ENCODE data around the gene SSUH2. TPM values are rescaled to one million over a fixed set of nuclear protein-coding genes. Genes with fewer than 3 reads are reported as not detected.
A peak's percentile ranks its signal among the peaks of the same experiment; 100 is the strongest.
"Not testable (repeated sequence)": the region's sequence is repeated elsewhere in the genome, so short reads cannot be mapped to it uniquely, and the experiment has no call there.

Gene SSUH2
- total RNA-seq, 1 donor from 2014 or later = 0.57 TPM

DNA sequence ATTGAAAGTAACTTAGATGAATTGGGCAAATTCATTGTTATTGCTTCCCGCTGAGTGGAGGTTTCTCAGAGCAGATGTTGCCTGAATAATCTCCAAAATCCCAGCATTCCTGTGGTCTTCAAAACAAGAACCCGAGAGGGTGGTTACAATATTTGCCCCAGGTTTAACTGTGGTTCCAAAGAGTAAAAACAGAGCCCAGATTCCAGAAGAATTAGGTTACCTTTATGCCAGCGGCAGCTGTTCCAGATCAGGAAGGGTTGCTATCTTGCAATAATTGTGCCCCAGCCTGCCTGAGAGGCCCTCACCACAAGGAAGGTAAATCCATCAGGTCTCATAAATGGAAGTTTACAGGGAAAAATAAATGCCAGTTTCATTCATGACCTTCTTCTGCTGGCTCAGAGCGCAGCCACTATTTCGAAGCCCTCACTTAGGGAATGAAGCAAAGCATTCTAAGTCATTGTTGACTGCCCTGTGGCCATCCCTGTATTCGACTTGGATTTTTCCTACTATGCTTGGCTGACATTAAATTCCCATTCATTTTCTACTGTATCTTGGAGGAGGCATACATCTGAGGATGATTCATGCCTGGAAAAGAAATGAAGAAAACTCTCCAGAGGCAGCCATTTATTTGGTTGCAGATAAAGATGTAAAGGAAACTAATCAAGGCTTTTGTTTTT, 54.6 kb downstream of the SSUH2 start:
- Mint-ChIP-seq H3K9me3 (ENCODE audit: low read depth) (peaks cover 8% of the 10 kb centered on the region), H3K4me3 (ENCODE audit: low read depth) (no peak overlapping the region), H3K27ac (no peak overlapping the region)

DNA sequence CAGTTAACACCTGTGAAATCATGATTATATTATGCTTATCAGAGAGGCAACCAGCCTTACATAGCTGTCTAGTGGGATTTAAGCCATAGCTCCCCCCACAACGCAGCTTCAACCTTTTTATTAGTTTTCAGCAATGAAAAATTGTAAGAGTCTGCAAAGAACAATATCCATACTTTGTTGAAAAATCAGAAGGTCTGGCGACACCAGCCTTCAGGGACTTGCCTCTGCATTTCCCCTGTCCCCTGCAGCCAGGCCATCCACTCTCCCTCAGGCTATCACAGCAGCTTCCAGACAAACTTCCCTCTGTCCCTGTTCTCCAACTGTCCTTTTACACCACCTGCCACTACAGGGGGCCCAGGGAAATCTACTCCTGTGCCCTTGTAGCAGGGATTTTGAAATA, 59.9 kb downstream of the SSUH2 start:
- no peak overlapping the region for H3K27ac Mint-ChIP-seq
- no peak for DNase-seq (ENCODE audit: low spot score, unreplicated experiment)
- H3K27me3 Mint-ChIP-seq = no peaks in the 10 kb centered on the region
- H3K9me3 Mint-ChIP-seq (ENCODE audit: low read depth) = peaks cover 8% of the 10 kb centered on the region
- TF ChIP-seq, protein P1, sequence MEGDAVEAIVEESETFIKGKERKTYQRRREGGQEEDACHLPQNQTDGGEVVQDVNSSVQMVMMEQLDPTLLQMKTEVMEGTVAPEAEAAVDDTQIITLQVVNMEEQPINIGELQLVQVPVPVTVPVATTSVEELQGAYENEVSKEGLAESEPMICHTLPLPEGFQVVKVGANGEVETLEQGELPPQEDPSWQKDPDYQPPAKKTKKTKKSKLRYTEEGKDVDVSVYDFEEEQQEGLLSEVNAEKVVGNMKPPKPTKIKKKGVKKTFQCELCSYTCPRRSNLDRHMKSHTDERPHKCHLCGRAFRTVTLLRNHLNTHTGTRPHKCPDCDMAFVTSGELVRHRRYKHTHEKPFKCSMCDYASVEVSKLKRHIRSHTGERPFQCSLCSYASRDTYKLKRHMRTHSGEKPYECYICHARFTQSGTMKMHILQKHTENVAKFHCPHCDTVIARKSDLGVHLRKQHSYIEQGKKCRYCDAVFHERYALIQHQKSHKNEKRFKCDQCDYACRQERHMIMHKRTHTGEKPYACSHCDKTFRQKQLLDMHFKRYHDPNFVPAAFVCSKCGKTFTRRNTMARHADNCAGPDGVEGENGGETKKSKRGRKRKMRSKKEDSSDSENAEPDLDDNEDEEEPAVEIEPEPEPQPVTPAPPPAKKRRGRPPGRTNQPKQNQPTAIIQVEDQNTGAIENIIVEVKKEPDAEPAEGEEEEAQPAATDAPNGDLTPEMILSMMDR (IDR thresholded peaks at IDR 0.05; ENCODE audit: unreplicated experiment) = no peak
- H3K4me3 Mint-ChIP-seq (ENCODE audit: low read depth) = no peak overlapping the region
- H3K4me1 Mint-ChIP-seq (ENCODE audit: low read depth) = peaks cover 19% of the 10 kb centered on the region
- H3K36me3 Mint-ChIP-seq (ENCODE audit: insufficient read depth) = no peaks in the 10 kb centered on the region

More for the DNA sequence above, 54.6 kb downstream of the SSUH2 start:
- DNase-seq (ENCODE audit: low spot score, unreplicated experiment) = no peak
- Mint-ChIP-seq H3K27me3 (peaks cover 3% of the 10 kb centered on the region), H3K4me1 (ENCODE audit: low read depth) (peaks cover 4% of the 10 kb centered on the region), H3K36me3 (ENCODE audit: insufficient read depth) (no peaks in the 10 kb centered on the region)
- TF ChIP-seq, protein P1 (IDR thresholded peaks at IDR 0.05; ENCODE audit: unreplicated experiment) = no peak

DNA sequence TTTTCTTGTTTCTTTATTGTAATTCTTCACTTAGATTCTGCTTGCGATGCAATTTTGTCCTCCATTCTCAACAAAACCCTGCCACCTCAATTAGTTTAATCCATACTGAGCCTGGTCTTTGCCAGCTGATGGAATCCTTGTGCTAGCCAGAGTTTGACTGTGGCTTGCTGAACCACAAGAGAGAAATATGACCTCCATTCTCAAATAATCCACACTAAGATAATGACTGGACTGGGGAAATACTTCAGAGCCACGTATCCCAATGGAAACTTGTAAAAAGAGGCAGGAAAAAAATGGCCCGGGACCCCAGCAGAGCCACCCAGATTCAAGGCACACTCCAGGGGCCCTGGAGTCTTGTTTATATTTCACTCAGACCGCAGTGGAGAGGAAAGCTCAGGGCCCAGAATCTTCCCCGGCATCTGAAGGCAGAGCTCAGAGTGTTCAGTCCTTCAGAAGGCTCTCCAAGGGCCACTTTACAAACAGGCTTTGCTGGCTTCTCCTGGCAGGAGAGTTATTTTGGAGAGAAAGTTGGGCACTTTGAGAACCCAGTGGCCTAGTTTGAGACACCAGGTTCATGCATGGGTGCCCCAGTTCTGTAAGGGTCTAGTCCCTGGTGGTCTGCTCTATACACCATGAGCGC, 62.7 kb downstream of the SSUH2 start:
- peaks cover 4% of the 10 kb centered on the region for H3K9me3 Mint-ChIP-seq (ENCODE audit: low read depth)
- H3K27ac Mint-ChIP-seq = peak overlapping the region; percentile 57
- H3K36me3 Mint-ChIP-seq (ENCODE audit: insufficient read depth) = no peaks in the 10 kb centered on the region

DNA sequence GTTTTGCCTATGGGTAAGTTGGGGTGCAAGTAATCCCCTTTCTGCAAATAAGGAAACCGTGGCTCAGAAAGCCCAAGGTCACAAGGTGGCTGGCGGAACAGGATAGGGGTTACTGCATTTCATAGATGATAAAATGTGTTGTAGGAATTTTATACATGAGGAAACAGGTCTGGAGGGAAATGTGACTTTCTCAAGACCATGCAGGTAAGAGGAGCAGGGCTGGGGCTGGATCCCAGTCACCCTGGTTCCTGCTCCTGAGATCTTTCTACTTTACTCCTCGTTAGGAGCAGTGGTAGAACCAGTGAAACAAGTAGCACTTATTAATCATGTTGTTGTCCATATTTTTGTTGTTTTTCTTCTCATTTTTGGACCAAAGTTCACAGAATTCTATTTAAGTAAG, 63.2 kb downstream of the SSUH2 start:
- no peak overlapping the region for H3K4me3 Mint-ChIP-seq (ENCODE audit: low read depth)
- H3K4me1 Mint-ChIP-seq (ENCODE audit: low read depth) = peaks cover 19% of the 10 kb centered on the region
- peaks cover 2% of the 10 kb centered on the region for H3K9me3 Mint-ChIP-seq (ENCODE audit: low read depth)
- DNase-seq (ENCODE audit: low spot score, unreplicated experiment) = no peak
- no peaks in the 10 kb centered on the region for H3K36me3 Mint-ChIP-seq (ENCODE audit: insufficient read depth)
- peak overlapping the region; percentile 57 for H3K27ac Mint-ChIP-seq
- no peaks in the 10 kb centered on the region for H3K27me3 Mint-ChIP-seq
- TF ChIP-seq, protein P1 (IDR thresholded peaks at IDR 0.05; ENCODE audit: unreplicated experiment) = no peak

More for the DNA sequence above, 62.7 kb downstream of the SSUH2 start:
- Mint-ChIP-seq H3K4me3 (ENCODE audit: low read depth) (no peak overlapping the region), H3K4me1 (ENCODE audit: low read depth) (peaks cover 19% of the 10 kb centered on the region), H3K27me3 (no peaks in the 10 kb centered on the region)
- TF ChIP-seq, protein P1 (IDR thresholded peaks at IDR 0.05; ENCODE audit: unreplicated experiment) = no peak
- DNase-seq (ENCODE audit: low spot score, unreplicated experiment) = no peak

DNA sequence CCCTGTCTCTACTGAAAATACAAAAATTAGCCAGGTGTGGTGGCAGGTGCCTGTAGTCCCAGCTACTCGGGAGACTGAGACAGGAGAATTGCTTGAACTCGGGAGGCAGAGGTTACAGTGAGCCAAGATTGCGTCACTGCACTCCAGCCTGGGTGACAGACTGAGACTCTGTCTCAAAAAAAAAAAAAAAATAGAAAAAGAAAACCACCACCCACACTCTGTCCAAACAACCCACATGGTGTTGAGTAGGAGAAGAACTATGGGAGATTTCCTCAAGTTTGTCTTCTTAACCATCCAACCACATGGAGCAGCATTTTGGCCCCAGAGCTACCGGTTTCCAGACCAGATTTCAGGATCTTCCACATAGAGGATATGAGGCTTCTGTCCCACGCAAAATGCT, 64.2 kb downstream of the SSUH2 start:
- H3K27ac Mint-ChIP-seq; H3K27me3 Mint-ChIP-seq; H3K4me3 Mint-ChIP-seq (ENCODE audit: low read depth); DNase-seq (ENCODE audit: low spot score, unreplicated experiment); H3K9me3 Mint-ChIP-seq (ENCODE audit: low read depth); H3K36me3 Mint-ChIP-seq (ENCODE audit: insufficient read depth): not testable (repeated sequence)
- peaks cover 19% of the 10 kb centered on the region for H3K4me1 Mint-ChIP-seq (ENCODE audit: low read depth)

DNA sequence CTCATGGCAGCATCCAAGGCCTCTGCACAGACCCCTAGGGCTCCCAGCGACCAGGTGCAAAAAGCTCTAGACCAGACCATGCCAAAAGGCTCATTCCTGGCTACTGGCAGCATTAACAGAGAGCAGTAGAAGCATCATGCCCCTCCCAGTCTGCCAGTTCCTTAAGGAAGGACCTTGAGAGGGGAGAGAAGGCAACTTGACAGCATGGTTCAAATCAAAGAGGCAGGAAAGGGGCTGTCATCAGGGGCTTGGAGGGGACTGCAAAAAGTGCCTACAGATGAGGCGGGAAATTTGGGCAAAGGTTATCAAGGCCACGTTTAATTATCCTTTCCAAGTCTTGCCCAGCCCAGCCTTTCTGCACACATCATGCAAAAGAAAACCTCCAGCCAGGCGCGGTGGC, 64.7 kb downstream of the SSUH2 start:
- Mint-ChIP-seq H3K9me3 (ENCODE audit: low read depth) (no peaks in the 10 kb centered on the region), H3K4me3 (ENCODE audit: low read depth) (no peak overlapping the region)
- TF ChIP-seq, protein P1 (IDR thresholded peaks at IDR 0.05; ENCODE audit: unreplicated experiment) = no peak

More for the DNA sequence above, 64.7 kb downstream of the SSUH2 start:
- DNase-seq (ENCODE audit: low spot score, unreplicated experiment) = no peak
- no peak overlapping the region for H3K27ac Mint-ChIP-seq
- H3K27me3 Mint-ChIP-seq = no peaks in the 10 kb centered on the region
- H3K36me3 Mint-ChIP-seq (ENCODE audit: insufficient read depth) = peaks cover 2% of the 10 kb centered on the region
- H3K4me1 Mint-ChIP-seq (ENCODE audit: low read depth) = peaks cover 19% of the 10 kb centered on the region

All from progenitor cell of endocrine pancreas (in vitro differentiated cells).